ENCODE results near the gene ARL3.

DNA sequence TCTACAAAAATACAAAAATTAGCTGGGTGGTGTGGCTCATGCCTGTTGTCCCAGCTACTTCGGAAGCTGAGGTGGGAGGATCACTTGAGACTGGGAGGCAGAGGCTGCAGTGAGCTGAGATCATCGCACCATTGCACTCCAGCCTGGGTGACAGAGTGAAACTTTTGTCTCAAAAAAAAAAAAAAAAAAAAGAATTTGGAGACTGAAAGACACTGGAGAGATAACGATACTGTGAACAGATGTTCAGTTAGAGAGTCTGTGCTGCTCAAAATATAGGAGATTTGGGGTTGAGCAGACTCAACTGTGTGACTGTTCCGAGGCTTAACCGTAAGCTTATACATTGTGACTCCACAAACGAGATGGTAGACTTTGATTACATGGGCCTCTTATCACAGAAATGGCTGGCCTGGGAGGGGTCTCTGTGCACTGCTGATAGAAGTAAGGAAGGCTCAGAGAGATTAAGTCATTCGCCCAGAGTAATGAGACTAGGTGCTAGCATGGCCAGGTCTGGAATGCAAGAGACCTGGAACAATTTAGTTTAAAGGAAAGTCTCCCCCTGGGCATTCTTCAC lies 48.9 kb upstream of the ARL3 start:
- TF ChIP-seq ZNF565 (CRISPR knock-in tag; conservative IDR thresholded peaks at IDR 0.05; ENCODE audit: low read depth) (no peak), ISL1 (CRISPR knock-in tag; IDR thresholded peaks at IDR 0.05) (no peak), TCF4 (CRISPR knock-in tag; IDR thresholded peaks at IDR 0.05; ENCODE audit: borderline replicate concordance) (no peak), ZFP3 (CRISPR knock-in tag; IDR thresholded peaks at IDR 0.05) (no peak), CSDC2 (CRISPR knock-in tag; IDR thresholded peaks at IDR 0.05) (no peak)
- TF ChIP-seq, protein P1, sequence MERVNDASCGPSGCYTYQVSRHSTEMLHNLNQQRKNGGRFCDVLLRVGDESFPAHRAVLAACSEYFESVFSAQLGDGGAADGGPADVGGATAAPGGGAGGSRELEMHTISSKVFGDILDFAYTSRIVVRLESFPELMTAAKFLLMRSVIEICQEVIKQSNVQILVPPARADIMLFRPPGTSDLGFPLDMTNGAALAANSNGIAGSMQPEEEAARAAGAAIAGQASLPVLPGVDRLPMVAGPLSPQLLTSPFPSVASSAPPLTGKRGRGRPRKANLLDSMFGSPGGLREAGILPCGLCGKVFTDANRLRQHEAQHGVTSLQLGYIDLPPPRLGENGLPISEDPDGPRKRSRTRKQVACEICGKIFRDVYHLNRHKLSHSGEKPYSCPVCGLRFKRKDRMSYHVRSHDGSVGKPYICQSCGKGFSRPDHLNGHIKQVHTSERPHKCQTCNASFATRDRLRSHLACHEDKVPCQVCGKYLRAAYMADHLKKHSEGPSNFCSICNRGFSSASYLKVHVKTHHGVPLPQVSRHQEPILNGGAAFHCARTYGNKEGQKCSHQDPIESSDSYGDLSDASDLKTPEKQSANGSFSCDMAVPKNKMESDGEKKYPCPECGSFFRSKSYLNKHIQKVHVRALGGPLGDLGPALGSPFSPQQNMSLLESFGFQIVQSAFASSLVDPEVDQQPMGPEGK (CRISPR knock-in tag; IDR thresholded peaks at IDR 0.05; ENCODE audit: borderline replicate concordance), result no peak

Measured in SK-N-SH treated with all-trans-retinoic acid at 6 μM for 48 hours (cell line).